NCI-H1417 treated with DMSO at 0.1 percent for 48 hours (cell line): ENCODE results near the gene KRTAP10-3.

Experiments used
- DNase-seq: peaks from one replicate; lab custom pipeline; 2025; lab: John Stamatoyannopoulos, UW

The KRTAP10-3 gene

DNA sequence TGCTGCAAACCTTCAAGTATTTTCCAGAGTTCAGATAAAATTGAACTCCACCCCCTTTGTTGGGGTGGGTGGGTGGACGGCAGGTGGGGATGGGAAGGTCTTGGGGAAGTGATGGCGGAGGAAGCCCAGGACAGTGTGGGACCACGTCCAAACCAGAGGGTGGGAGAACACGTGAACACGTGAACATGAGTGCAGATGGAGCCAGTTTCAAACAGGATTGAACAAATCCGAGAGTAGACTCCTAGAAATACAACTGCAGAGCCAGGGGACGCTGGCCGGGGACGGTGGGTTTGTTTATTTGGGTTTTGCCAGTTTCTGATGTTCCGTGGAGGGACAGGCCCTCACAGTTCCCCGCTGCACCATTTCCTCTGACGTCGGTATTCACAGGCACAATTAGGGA lies 10.2 kb downstream of the KRTAP10-3 start:
- DNase-seq, result no peak

- DNase-seq, result no peak
These were observed 10.8 kb downstream of the KRTAP10-3 start for GRCh38 chr21:44547656-44548331.

DNA sequence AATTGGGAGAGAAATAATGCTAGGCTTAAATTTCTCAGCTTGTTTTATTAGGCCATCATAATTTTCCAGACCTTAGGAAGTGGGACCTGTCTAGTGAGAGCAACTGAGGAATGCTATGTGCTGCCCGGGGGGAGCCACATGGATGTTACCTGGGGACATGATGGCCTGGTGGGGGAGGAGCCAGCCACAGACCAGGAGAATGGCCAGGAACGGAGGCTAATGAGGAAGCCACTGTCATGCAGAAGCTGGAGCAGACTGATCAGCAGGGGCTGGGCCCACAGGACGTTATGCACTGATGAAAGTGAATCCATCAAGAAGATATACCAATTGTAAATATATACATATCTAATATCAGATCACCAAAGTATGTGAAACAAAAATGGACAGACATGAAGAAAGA lies 14.0 kb downstream of the KRTAP10-3 start:
- DNase-seq, result no peak

DNA sequence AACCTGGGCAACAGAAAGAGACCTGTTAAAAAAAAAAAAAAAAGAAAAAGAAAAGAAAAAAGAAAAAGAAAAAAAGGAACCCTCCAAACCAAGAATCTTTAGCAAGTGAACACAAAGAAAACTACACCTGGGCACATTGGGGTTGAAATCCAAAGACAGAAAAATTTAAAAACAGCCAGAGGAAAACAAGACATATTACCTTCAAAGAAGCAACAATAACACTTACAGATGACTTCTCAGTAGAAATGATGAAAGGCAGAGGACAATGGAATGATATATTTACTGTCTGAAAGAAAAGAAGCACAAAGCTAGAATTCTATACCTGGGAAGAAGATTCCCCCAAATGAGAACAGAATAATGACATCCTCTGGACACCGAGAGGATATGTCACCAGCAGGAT lies 15.9 kb downstream of the KRTAP10-3 start:
- no peak for DNase-seq

DNA sequence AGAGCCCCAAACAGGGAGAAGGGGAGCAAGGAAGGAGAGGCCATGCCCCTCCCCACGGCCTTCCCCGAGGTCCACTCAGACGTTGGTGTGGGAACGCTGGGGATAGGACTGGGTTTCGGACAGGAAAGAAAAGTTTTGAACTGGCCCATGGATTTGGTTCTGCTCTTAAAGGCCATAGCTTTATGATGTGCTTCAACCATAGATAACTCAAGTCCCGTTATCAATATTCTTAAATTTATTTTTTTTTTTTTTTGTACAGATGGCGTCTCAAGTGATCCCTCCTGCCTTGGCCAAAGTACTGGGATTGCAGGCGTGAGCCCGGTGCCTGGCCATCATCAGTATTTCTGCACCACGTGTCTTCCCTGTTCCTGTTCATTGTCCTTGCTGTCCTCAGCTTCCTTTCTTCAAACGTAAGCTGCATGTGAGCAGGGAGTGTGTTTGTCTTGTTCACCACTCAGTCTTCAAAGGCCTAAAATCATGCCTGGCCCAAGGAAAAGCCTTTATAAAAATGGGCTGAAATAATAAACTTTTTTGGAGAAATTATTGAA lies 17.8 kb downstream of the KRTAP10-3 start:
- no peak for DNase-seq

GRCh38 chr21:44539991-44540666 lies 18.5 kb downstream of the KRTAP10-3 start, which contains the start of gene KRTAP10-1:
Gene KRTAP10-1, minus strand, starts transcription at chr21:44540195. Its CDS starts 45 bp downstream, at chr21:44540150.
- no peak for DNase-seq

GRCh38 chr21:44539046-44539445 lies 19.5 kb downstream of the KRTAP10-3 start:
- DNase-seq, result no peak

- DNase-seq, result no peak
These were observed 20.4 kb downstream of the KRTAP10-3 start for GRCh38 chr21:44537930-44538911.

DNA sequence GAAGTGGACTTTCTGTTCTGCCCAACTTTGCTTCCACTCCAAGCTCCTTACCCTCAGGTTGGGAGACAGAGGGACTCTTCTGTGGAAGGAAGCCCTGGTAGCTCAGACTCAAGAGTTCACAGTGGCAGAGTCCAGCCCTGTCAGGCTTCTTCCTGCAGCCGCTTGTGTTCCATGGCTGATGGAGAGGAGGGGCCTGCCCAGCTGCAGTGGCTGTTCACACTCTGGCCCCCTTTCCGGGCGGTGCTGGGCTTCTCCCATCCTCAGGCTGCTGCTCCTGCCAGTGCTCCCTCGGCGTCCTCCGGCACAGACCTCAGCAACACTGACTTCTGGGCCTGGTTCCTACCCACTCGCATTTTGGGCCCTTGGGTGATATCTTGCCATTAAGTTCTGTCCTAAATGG lies 22.6 kb downstream of the KRTAP10-3 start:
- no peak for DNase-seq

GRCh38 chr21:44534688-44535087 lies 23.9 kb downstream of the KRTAP10-3 start:
- no peak for DNase-seq

GRCh38 chr21:44533891-44534627 lies 24.5 kb downstream of the KRTAP10-3 start:
- no peak for DNase-seq

DNA sequence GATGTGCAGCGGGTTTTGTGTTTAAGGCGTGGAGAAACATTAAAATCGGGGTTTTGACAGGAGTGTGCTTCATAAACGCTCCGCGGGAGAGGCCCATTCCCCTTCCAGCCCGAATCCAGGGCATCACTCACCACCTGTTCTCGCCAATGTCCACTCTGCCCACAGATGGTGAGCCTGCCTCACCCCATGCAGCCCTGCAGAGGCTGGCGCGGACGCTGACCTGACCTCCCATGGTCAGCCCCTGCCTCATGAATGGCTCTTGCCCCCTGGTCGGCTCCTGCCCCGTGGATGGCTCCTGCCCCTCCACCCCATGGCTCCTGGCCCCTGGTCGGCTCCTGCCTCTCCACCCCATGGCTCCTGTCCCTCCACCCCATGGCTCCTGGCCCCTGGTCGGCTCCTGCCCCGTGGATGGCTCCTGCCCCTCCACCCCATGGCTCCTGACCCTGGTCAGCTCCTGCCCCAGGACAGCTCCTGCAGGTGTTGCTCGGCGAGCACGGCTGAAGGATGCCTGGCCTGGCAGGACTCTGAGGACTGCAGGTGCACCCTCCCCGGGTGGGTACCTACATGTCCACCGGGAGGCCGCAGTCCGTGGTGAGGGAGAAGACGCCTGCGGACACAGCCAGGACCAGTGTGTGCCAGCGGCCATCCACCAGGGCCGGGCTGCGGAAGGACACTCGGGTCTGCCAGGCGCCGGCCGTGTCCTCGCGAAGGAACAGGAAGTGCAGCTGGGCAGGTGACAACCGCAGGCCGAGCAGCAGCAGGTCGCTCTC lies 25.3 kb downstream of the KRTAP10-3 start:
- DNase-seq, result no peak

- no peak for DNase-seq
These were observed 25.9 kb downstream of the KRTAP10-3 start for GRCh38 chr21:44532712-44533111.

DNA sequence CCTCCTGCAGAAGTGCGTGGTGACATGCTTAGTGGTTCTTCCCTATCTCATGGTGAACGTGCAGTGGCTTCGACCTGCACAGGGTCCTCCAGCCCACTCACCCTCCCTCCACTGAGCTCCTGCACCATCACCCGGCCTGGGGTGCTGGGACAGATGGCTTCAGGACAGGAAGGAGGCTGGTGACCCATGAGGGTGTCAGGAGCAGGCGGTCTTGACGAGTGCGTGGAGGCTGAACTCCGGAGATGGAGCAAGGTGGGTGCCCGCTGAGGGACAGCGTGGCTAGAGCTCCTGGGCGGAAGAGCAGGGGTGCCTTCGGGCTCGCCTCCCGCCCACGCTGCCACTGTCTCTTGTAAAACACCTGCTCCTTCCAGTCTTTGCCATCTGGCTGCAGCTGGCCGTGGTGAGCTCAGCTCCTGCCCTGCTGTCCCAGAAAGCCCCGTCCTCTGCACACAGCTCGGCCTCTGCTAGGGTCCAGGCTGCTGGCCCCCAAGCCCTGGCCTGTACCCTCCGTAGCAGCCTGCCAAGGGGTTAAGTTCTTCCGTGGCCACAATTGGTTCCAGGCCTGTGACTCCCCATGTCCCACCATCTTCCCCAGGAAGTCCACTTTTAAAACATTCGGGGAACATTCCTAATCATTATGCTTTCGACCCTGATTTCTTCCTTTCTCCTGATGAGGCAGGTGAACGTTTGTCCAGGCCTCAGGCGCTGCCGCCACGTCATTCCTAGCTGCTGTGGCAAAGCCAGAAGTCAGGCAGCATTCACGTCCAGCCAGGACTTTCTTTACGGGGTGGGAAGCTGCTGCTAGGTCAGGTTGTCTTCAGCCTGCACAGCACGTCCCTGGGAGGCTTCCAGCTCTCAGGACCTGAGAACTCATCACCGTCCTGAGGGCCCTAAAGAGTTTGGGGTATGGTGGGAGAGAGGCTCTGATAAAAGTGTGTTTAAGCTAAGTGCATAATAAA lies 26.7 kb downstream of the KRTAP10-3 start:
- DNase-seq, result no peak

DNA sequence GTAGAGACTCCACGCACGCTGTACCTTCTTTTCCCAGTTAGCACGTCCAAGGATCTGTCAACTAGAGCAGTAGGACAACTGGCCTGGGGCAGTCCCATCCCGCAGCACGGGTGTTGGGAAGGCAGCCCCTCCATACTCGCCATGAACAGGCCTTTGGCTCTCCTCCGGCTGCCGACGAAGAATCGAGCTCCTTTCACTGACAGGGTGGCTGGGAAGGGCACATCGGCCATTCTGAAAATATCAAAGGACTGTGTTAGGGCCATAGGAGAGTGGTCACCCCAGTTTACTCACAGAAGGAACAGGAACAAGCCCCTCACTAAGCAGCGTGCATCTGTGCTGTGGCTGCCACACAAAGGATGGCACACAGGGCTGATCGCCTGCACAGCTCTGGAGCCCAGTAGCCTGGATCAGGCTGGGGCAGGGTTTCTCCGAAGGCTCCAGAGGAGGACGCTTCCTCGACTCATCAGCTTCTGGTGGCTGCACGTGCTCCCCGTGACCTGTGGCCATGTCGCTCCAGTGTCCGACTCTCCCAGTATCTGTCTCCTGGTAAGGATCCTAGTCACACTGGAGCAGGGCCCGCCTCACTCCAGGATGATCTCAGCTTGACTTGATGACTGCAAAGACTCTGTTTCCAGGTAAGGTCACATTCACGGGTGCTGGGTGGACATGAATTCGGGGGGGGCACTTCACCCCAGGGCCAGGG lies 27.5 kb downstream of the KRTAP10-3 start:
- no peak for DNase-seq

DNA sequence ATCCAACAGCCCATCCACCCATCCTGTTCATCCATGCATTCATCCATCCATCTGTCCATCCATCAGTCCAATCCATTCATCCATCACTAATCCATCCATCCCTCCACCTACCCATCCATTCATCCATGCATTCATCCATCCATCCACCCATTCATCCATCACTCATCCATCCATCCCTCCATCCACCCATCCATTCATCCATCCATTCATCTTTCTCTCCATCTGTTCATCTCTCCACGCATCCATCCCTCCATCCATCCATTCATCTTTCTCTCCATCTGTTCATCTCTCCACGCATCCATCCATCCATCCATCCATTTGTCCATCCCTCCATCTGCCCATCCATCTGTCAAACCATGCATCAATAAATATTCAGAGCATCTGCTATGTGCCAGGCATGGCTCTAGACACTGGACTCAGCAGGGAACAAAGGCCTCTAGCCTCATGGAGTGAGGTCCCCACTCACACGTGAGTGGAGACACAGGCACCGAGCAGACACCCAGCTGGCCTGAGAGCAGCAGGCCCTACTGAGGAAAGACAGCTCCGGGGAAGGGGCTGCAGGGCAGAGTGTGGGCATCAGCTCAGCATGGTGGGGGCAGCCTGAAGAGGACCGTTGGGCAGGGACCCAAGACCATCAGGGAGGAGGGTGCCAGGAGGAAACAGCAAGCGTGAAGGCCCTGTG lies 28.2 kb downstream of the KRTAP10-3 start:
- DNase-seq, result no peak

DNA sequence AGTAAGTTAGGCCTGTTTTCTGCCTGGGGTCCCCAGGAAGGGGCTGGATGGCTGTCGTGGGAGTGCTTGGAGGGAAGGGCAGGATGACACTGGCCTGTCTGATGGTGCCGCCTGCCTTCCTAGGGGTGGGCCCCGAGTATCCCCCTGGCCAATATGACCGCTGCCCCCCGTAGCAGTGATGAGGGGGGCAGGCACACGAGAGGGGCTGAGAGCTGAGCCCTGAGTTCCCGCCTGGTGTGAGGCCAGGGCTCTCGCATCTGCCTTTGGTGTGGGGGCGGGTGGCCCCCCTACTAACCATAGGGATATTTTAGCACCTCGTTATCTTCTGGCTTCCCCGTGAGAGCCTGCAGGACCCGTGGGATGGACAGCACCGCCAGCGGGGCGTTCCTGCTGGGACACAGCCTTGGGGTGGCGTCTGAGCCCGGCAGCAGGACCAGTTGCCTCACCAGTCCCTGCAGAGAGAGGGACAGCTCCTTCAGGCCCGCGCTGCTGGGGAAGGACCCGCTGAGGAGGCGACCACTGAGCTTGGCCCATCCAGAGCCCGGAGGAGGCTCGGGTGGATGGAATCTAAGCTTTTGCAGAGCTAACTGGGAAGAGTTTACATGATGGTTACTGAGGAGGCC lies 29.0 kb downstream of the KRTAP10-3 start:
- DNase-seq, result no peak

- DNase-seq, result no peak
These were observed 29.6 kb downstream of the KRTAP10-3 start for GRCh38 chr21:44529011-44529421.
